Measurements from ENCODE around the gene PNMA3. TPM values are rescaled to one million over a fixed set of nuclear protein-coding genes. Genes with fewer than 3 reads are reported as not detected.

The PNMA3 gene
- total and polyA plus RNA-seq, 10 of the 15 experiments (the other 5 are each of a cell fraction or from before 2014, with no cell fraction given): 0.06 TPM; not detected in 9

GRCh38 chrX:153060095-153060445, 3.8 kb downstream of the PNMA3 start:
- ATAC-seq (no peak), FAIRE-seq (no peak), DNase-seq (ENCODE audit: low read depth, low spot score) (no peak)
- BruUV-seq (replicated peaks): no TSS peak
- H3K27ac ChIP-seq (ENCODE audit: control insufficient read depth, insufficient read depth): no peak overlapping the region
- H3K9me3 ChIP-seq (replicated peaks; ENCODE audit: control insufficient read depth, insufficient read depth, low read length): no peaks in the 10 kb centered on the region
- intact Hi-C loops (cut with micrococcal nuclease; ENCODE audit: unreplicated experiment) (loop anchor here (5.0 kb wide), 1 partner anchor 257 kb away; no protein-coding TSS in a partner anchor), in situ Hi-C loops (cut with MboI) (no loop called here)
- RAD21 ChIA-PET (ENCODE audit: unreplicated experiment): no interaction called here
- no peak overlapping the region for H3K4me2 ChIP-seq (ENCODE audit: control insufficient read depth, insufficient read depth)
- no peaks in the 10 kb centered on the region for H4K20me1 ChIP-seq (ENCODE audit: control insufficient read depth, insufficient read depth)
- H3K79me2 ChIP-seq (ENCODE audit: control insufficient read depth, insufficient read depth, low read length): no peaks in the 10 kb centered on the region
- H2AFZ ChIP-seq (ENCODE audit: control insufficient read depth, low read depth, low read length): no peak overlapping the region
- TF ChIP-seq ZBTB40 (IDR thresholded peaks at IDR 0.05; ENCODE audit: borderline replicate concordance) (no peak), PAX5 (IDR thresholded peaks at IDR 0.05; ENCODE audit: borderline replicate concordance, low read depth, low read length) (no peak), PML (IDR thresholded peaks at IDR 0.05; ENCODE audit: low read length) (no peak), MTA2 (IDR thresholded peaks at IDR 0.05; ENCODE audit: low read depth) (no peak), NBN (IDR thresholded peaks at IDR 0.05) (no peak), IKZF2 (IDR thresholded peaks at IDR 0.05) (no peak), JUND (IDR thresholded peaks at IDR 0.05; ENCODE audit: low read depth, low read length) (no peak), JUNB (IDR thresholded peaks at IDR 0.05) (no peak)
- TF ChIP-seq, protein P1, sequence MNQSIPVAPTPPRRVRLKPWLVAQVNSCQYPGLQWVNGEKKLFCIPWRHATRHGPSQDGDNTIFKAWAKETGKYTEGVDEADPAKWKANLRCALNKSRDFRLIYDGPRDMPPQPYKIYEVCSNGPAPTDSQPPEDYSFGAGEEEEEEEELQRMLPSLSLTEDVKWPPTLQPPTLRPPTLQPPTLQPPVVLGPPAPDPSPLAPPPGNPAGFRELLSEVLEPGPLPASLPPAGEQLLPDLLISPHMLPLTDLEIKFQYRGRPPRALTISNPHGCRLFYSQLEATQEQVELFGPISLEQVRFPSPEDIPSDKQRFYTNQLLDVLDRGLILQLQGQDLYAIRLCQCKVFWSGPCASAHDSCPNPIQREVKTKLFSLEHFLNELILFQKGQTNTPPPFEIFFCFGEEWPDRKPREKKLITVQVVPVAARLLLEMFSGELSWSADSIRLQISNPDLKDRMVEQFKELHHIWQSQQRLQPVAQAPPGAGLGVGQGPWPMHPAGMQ (IDR thresholded peaks at IDR 0.05; ENCODE audit: borderline replicate concordance): no peak
- H3K9ac ChIP-seq (ENCODE audit: control insufficient read depth, insufficient read depth, low read length): no peak overlapping the region
- POLR2A ChIA-PET: no interaction called here
- H3K4me3 ChIP-seq: no peak overlapping the region
- SMC1A ChIA-PET (ENCODE audit: uncharacterized antibody, unreplicated experiment): no interaction called here
- WGBS (ENCODE audit: insufficient coverage, insufficient replicate concordance, low lambda C conversion rate, missing lambda C conversion rate): 33% methylated on average over 7 of the region's 8 CpGs
- H3K36me3 ChIP-seq (ENCODE audit: control insufficient read depth in 2 of 2, insufficient read depth in 2 of 2, low read length in 1 of 2): no peaks in the 10 kb centered on the region
- H3K27me3 ChIP-seq (replicated peaks in 1 of 2; ENCODE audit: control insufficient read depth in 2 of 2, insufficient read depth in 2 of 2, low read length in 1 of 2): no peaks in the 10 kb centered on the region
- H3K4me1 ChIP-seq (ENCODE audit: control insufficient read depth, insufficient read depth, low read length): no peaks in the 10 kb centered on the region
- CTCF ChIA-PET: no interaction called here
